Measurements from ENCODE around the gene RNF213.

RNF213 gene

DNA sequence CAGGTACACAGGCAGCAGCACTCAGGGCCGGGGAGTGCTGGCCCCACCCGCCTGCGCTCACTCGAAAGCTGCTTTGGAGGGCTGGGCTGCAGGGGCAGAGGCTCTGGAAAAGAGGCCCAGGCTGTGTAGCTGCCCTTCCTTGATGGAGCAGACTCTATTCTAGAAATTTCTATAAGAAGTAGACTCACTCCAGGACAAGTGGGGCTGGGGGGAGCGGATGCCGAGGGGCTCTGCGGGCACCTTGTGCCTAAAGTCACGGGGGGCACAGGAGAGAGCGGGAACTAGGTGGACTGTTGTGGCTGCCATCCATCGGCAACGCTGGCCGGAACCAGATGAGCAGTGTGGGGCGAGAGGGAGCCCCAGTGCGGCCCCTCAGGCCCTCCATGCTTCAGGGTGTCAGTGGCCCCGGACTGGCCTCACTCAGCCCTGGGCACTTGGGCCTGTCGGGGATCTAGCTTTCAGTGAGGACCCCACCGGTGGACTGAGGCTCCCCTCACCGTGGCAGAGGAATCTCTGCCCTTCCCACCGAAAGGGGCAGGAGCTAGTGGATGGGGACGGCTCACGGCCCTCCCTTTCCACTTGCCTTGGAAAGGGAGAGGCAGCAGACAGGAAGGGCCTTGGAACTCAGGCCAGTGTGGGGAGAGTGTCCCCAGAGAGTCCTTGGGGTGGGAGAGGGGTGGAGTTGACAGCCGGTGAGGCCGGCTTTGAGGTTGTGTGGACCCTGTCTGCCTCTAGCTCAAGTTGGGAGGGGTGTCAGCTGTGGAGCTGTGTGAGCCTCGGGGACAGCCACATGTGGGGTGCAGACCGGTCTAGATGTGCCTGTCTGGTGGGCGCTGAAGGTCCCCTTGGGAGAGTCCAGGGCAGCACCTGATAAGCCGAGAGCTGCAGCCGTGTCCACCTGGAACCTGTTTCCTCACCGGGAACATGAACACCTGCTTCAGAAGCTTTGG lies 170.9 kb downstream of the RNF213 start:
- DNase-seq (ENCODE audit: low read depth) = no peak
- no peak overlapping the region for H3K4me3 ChIP-seq (ENCODE audit: low read depth, low read length)
- TF ChIP-seq, protein P1, sequence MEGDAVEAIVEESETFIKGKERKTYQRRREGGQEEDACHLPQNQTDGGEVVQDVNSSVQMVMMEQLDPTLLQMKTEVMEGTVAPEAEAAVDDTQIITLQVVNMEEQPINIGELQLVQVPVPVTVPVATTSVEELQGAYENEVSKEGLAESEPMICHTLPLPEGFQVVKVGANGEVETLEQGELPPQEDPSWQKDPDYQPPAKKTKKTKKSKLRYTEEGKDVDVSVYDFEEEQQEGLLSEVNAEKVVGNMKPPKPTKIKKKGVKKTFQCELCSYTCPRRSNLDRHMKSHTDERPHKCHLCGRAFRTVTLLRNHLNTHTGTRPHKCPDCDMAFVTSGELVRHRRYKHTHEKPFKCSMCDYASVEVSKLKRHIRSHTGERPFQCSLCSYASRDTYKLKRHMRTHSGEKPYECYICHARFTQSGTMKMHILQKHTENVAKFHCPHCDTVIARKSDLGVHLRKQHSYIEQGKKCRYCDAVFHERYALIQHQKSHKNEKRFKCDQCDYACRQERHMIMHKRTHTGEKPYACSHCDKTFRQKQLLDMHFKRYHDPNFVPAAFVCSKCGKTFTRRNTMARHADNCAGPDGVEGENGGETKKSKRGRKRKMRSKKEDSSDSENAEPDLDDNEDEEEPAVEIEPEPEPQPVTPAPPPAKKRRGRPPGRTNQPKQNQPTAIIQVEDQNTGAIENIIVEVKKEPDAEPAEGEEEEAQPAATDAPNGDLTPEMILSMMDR (IDR thresholded peaks at IDR 0.05; ENCODE audit: insufficient read depth, low read depth, low read length, missing control alignments) = no peak

DNA sequence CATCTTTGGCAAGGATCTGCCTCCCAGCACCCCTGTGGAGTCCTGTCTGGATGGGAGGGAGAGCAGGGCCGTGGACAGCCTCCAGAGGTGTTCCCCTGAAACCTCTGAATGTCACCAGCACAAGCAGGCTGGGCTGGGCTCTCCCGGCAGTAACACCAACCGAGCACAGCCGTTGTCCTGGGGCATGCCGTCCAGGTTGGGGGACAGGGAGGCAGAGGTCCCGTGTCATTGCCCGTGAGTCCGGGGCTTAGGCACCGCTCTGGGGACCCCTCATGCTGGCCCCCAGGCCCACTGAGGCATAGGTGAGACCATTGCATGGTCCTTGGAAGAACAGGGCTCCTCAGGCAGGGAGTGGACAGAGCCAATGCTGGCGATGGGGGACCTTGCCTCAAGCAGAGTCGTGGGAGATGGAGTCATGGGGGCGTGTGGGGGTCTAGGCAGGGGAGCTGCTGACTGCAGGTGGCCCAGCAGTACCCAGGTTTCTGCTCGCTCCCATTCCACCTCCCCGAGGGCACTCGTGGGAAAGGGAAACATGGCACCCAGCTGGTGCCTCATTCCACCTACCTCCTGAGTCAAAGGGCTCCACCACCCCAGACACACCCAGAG lies 171.8 kb downstream of the RNF213 start:
- TF ChIP-seq, protein P1 (IDR thresholded peaks at IDR 0.05; ENCODE audit: insufficient read depth, low read depth, low read length, missing control alignments) = no peak
- DNase-seq (ENCODE audit: low read depth) = no peak
- H3K4me3 ChIP-seq (ENCODE audit: low read depth, low read length) = no peak overlapping the region

DNA sequence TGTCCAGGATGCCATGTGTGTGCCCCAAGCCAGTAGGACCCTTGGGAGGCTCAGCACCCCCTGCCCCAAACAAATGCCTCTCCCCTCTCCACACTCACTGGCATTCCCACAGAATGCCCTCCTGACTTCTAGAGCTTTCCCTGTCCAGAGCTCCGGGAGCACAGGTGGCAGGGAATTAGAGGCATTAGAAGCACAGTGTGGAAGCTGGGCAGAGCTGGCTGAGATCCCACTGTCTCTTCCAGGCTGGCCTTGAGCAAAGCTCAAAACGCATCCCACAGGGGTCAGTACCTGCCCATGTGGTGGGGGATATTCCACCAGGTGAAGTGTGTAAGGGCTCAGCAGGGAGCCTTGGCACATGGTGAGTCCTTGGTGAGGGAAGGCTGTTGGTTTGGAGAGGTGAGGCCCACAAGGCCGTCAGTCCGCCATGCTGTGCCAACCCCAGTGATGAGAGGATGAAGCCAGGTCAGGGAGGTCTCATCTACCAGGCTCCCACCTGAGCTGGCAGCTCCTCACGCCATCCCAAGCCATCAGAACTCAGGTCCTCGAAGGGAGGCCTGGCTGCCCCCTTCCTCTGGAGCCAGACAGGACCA lies 172.4 kb downstream of the RNF213 start:
- TF ChIP-seq, protein P1 (IDR thresholded peaks at IDR 0.05; ENCODE audit: insufficient read depth, low read depth, low read length, missing control alignments) = no peak
- DNase-seq (ENCODE audit: low read depth) = no peak
- no peak overlapping the region for H3K4me3 ChIP-seq (ENCODE audit: low read depth, low read length)

DNA sequence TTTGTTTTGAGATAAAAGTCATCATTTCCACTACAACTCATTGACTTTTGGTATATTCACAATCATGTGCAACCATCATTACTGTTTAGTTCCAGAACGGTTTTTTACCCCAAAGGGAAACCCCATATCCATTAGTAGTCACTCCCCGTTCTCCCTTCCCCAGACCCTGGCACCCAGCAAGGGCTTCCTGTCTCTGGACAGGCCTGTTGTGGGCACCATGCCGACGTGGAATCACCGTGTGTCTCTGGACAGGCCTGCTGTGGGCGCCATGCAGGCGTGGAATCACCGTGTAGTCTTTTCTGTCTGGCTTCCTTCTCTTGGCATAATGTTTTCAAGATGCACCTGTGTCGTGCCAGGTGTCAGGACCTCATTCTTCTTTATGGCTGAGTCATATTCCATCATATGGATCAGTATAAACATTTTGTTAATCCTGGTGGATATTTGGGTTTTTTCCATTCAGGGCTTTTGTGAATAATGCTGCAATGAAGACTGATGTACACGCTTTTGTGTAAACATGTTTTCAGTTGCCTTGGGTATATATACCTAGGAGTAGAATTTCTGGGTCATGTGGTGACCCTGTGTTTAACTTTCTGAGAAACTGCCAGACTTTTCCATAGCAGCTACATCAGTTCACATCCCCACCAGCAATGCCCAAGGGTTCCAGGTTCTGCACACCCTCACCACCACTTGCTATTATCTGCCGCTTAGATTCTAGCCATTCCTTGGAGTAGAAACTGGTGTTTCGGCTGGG lies 173.4 kb downstream of the RNF213 start:
- TF ChIP-seq, protein P1 (IDR thresholded peaks at IDR 0.05; ENCODE audit: insufficient read depth, low read depth, low read length, missing control alignments) = no peak
- no peak overlapping the region for H3K4me3 ChIP-seq (ENCODE audit: low read depth, low read length)
- DNase-seq (ENCODE audit: low read depth) = no peak

DNA sequence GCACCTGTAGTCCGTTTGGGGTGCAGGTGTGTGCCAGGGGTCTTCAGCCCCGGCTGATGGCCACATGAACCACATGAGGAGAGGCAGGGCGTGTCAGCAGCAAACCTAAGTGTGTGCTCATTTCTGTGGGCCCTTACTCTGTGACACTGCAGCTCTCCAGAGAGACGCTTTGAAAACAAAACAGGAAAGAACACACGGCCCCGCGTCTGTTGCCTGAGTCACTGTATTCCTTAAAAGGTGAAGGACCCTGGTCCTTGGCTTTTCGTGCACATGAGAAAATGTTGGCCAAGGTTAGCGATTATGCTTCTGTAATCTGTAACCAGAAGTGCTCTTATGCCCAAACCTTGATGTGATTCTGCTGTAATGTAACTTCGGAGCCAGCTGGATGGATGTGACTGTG lies 176.9 kb downstream of the RNF213 start:
- no peak for DNase-seq (ENCODE audit: low read depth)
- H3K4me3 ChIP-seq (ENCODE audit: low read depth, low read length) = no peak overlapping the region
- TF ChIP-seq, protein P1 (IDR thresholded peaks at IDR 0.05; ENCODE audit: insufficient read depth, low read depth, low read length, missing control alignments) = no peak

DNA sequence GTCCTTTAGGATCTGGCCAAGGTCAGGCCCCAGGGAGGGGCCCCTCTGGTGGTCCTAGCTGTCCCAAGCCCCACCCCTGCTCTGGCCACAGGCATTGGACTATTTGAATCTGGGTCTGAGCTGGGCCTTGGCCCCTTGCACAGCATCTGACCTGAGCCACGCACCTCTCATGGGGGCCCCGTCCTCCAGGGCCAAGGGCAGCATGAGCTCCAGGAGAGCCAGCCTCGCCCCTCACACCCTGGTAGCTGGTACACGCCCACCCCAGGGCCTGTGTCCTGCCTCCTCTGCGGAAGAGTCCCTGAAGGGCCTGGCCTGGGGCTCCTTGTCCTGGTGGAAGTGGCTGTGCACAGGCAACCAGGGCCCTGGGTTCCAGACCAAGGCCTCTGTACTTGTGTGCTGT lies 178.2 kb downstream of the RNF213 start:
- TF ChIP-seq, protein P1 (IDR thresholded peaks at IDR 0.05; ENCODE audit: insufficient read depth, low read depth, low read length, missing control alignments) = no peak
- H3K4me3 ChIP-seq (ENCODE audit: low read depth, low read length) = no peak overlapping the region
- no peak for DNase-seq (ENCODE audit: low read depth)

All from GM12865 (cell line).